ENCODE measurements around the gene CCDC9B.

CCDC9B gene

DNA sequence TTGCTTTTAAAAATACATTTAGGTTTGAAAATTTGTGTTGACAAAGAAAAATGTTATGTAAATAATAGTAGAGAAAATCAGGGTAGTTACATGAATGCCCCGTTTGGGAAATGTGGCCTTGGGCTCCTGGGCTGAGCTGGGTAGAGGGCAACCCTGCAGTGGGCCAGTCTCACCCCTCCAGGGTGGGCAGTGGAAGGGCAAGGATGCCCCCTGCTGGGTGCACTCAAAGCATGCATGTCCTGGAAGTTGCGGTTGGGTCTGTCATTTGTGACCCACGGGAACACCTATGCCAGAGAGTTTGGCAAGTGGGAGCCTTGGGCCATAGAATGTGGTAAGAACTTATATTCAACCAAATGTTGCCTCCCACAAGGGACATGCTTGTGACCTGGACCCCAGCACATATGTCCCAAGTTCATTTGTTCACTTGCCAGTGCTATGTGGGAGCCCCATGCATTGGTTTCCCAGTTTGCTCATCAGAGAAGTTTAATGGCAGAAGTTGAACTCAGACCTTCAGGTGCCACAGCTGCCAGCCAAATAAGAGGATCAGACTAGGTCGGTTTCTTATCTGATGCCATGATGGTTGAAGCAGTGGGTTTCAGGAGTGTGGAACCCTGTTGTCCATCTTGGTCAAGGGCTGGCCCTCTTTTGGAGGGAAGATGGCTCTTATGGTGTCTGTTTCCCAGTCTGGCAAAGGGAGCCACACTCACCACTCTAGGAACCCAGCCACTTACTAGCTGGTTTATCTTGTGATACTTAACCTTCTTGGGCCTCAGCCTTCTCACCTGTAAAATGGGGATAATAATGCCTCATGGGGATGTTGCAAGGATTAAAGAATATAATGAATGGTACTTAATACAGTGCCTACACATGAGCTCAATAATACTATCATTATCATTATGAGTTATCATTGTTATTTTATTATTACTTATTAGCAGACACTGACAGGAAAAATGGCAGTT, 30.5 kb downstream of the CCDC9B start:
- H3K9me3 ChIP-seq (ENCODE audit: control insufficient read depth, low read length): no peaks in the 10 kb centered on the region
- no peaks in the 10 kb centered on the region for H3K27me3 ChIP-seq (replicated peaks; ENCODE audit: control insufficient read depth, insufficient read depth, low read length, poor library complexity, severe bottlenecking)
- peaks cover 16% of the 10 kb centered on the region for H3K4me1 ChIP-seq (ENCODE audit: control insufficient read depth, insufficient read depth, low read length, poor library complexity, severe bottlenecking)
- peak in 1 of 3 donors; percentile 41 for DNase-seq
- H3K36me3 ChIP-seq (ENCODE audit: control insufficient read depth, insufficient read depth, low read length): no peaks in the 10 kb centered on the region
- no peak overlapping the region for H3K27ac ChIP-seq (ENCODE audit: insufficient read depth, low read length, poor library complexity, severe bottlenecking)
- H3K4me3 ChIP-seq (ENCODE audit: insufficient read depth, low read depth, low read length, poor library complexity, severe bottlenecking): no peak overlapping the region

DNA sequence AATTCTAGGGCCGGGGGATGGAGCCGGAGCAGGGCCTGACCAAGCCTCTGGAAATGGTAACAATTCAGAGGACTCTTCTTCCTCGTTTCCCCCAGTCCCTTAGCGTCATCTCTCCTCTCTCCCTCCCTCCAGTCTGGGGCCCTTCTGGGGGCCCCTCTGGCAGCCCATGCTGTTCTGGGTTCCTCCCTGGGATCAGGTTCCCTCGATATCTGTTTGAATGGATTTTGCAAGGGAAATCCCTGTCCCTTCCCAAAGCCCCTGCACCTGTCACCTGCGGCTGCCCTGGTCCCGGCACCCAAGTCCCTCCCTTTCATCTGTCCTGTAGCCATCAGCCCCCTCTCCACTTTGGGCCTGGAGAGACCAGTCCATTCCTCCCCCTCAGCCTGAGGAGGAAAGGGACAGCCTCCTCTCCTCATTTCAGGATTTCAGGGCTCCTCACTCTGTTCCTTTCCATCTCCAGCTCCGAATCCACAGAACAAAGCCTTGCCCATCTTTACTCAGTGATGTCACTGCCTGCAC, 31.3 kb downstream of the CCDC9B start:
- no peak for DNase-seq
- H3K27ac ChIP-seq (ENCODE audit: insufficient read depth, low read length, poor library complexity, severe bottlenecking): peak overlapping the region; percentile 86
- H3K36me3 ChIP-seq (ENCODE audit: control insufficient read depth, insufficient read depth, low read length): no peaks in the 10 kb centered on the region
- no peaks in the 10 kb centered on the region for H3K9me3 ChIP-seq (ENCODE audit: control insufficient read depth, low read length)
- peak overlapping the region; percentile 95 for H3K4me3 ChIP-seq (ENCODE audit: insufficient read depth, low read depth, low read length, poor library complexity, severe bottlenecking)
- H3K4me1 ChIP-seq (ENCODE audit: control insufficient read depth, insufficient read depth, low read length, poor library complexity, severe bottlenecking): peaks cover 16% of the 10 kb centered on the region
- H3K27me3 ChIP-seq (replicated peaks; ENCODE audit: control insufficient read depth, insufficient read depth, low read length, poor library complexity, severe bottlenecking): no peaks in the 10 kb centered on the region

DNA sequence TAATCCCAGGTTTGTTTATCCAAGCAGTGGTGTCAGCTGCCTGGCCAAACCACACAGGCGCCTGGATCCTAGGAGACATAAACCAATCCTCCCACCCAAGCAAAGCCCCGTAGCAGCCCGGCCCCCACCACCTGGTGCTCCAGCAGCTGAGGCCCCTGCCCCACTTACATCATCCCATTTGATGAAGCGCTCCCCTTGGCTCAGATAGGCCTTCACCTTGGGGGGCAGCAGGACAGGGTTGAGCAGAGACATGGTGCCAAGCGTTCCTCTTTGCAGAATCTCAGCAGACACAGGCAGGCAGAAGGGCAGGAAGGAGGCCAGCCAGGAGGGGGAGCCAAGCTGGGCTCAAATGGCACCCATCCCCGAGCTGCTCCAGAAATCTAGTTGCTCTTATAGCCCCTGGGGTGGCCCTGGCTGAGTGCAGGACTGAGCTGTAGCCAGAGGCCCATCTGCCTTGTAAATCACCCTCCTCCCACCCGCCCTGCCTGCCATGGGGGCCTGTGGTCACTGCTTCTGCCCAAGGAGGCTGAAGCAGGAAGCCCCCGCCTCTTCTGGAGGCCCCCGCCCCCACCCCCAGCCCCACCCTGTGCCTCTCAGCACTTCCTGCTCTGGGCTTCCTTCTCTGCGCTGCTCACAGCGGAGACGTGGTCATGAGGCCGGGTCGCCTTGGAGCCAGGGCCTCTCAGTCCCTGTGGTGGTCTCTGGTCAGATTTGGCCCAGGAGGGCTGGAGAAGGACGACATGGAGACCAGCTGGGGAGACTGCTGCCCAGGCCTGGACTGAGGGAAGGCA, 33.1 kb downstream of the CCDC9B start, which contains the start of gene PLCB2:
TSS of gene PLCB2 (minus strand) at position 515 of the 791 bp plus-strand sequence. CDS start at position 252, 263 bp downstream.
- peak within 1 kb of the TSS; percentile 86 for H3K27ac ChIP-seq (ENCODE audit: insufficient read depth, low read length, poor library complexity, severe bottlenecking)
- H3K4me3 ChIP-seq (ENCODE audit: insufficient read depth, low read depth, low read length, poor library complexity, severe bottlenecking): peak within 1 kb of the TSS; percentile 95
- no peaks in the 10 kb centered on the region for H3K27me3 ChIP-seq (replicated peaks; ENCODE audit: control insufficient read depth, insufficient read depth, low read length, poor library complexity, severe bottlenecking)
- no peaks in the 10 kb centered on the region for H3K9me3 ChIP-seq (ENCODE audit: control insufficient read depth, low read length)
- peaks cover 14% of the 10 kb centered on the region for H3K36me3 ChIP-seq (ENCODE audit: control insufficient read depth, insufficient read depth, low read length)
- DNase-seq: peak; percentile 34 to 61 (median 54)
- H3K4me1 ChIP-seq (ENCODE audit: control insufficient read depth, insufficient read depth, low read length, poor library complexity, severe bottlenecking): peaks cover 16% of the 10 kb centered on the region

DNA sequence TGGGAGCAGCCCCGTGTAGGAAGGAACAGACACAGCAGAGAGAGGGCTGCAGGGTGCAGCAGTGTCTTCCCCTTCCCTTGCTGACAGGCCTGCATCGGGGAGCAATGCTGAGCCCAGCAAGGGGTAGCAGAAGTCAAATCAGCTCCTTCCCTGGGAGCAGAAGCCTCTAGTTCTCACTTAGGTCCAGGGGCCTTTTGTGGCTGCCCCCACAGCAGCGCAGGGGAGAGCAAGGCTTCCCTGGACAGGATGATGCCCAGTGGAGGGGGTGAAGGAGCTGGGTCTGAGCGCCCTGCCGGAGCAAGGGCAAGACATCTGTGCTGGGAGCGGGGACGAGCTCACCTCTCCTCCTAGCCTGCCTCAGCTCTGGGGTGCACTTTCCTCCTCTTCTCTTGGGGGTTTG, 33.8 kb downstream of the CCDC9B start:
- H3K27me3 ChIP-seq (replicated peaks; ENCODE audit: control insufficient read depth, insufficient read depth, low read length, poor library complexity, severe bottlenecking): no peaks in the 10 kb centered on the region
- H3K4me1 ChIP-seq (ENCODE audit: control insufficient read depth, insufficient read depth, low read length, poor library complexity, severe bottlenecking): peaks cover 16% of the 10 kb centered on the region
- peak overlapping the region; percentile 86 for H3K27ac ChIP-seq (ENCODE audit: insufficient read depth, low read length, poor library complexity, severe bottlenecking)
- no peak for DNase-seq
- H3K9me3 ChIP-seq (ENCODE audit: control insufficient read depth, low read length): no peaks in the 10 kb centered on the region
- H3K4me3 ChIP-seq (ENCODE audit: insufficient read depth, low read depth, low read length, poor library complexity, severe bottlenecking): peak overlapping the region; percentile 95
- peaks cover 21% of the 10 kb centered on the region for H3K36me3 ChIP-seq (ENCODE audit: control insufficient read depth, insufficient read depth, low read length)

DNA sequence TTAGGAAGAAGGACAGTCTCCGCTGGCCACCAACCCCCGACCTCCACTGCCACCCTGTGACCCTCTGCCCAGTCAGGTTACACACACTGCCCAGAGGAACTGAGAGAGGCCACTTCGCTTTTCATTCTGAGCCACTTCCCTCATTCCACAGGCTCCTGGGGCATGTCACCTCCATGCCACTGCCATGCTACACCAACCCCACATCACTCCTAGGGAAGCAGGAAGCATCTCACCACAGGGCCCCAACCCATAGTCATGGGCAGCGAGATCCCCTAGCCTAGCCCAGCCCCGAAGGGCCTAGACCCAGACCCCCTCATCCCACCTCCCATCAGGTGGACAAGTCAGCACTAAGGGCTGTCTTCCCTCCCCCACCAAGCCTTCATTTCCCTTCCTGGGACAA, 34.4 kb downstream of the CCDC9B start:
- H3K27me3 ChIP-seq (replicated peaks; ENCODE audit: control insufficient read depth, insufficient read depth, low read length, poor library complexity, severe bottlenecking): no peaks in the 10 kb centered on the region
- peak overlapping the region; percentile 95 for H3K4me3 ChIP-seq (ENCODE audit: insufficient read depth, low read depth, low read length, poor library complexity, severe bottlenecking)

DNA sequence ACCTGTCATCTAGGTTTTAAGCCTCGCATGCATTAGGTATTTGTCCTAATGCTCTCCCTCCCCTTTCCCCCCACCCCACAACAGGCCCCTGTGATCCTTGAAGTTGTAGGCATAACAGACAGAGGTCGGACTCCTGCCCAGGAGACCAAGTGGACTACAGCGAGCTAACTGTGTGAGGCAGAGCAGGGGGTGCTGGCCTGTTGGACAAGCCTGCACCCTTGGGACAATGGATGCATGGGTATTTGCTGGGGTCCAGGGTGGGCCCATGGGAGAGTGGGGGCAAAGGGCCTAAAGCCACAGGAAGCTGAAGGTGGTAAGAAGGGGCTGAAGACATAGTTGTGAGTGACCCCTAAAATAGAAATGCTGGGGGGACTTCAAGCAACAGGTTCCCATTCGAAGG, 35.5 kb downstream of the CCDC9B start:
- Histone ChIP-seq H3K27me3 (replicated peaks; ENCODE audit: control insufficient read depth, insufficient read depth, low read length, poor library complexity, severe bottlenecking) (no peaks in the 10 kb centered on the region), H3K4me1 (ENCODE audit: control insufficient read depth, insufficient read depth, low read length, poor library complexity, severe bottlenecking) (peaks cover 16% of the 10 kb centered on the region), H3K9me3 (ENCODE audit: control insufficient read depth, low read length) (no peaks in the 10 kb centered on the region), H3K27ac (ENCODE audit: insufficient read depth, low read length, poor library complexity, severe bottlenecking) (no peak overlapping the region), H3K4me3 (ENCODE audit: insufficient read depth, low read depth, low read length, poor library complexity, severe bottlenecking) (no peak overlapping the region), H3K36me3 (ENCODE audit: control insufficient read depth, insufficient read depth, low read length) (peaks cover 36% of the 10 kb centered on the region)
- DNase-seq: no peak

More for the DNA sequence above, 34.4 kb downstream of the CCDC9B start:
- Histone ChIP-seq H3K9me3 (ENCODE audit: control insufficient read depth, low read length) (no peaks in the 10 kb centered on the region), H3K27ac (ENCODE audit: insufficient read depth, low read length, poor library complexity, severe bottlenecking) (no peak overlapping the region), H3K4me1 (ENCODE audit: control insufficient read depth, insufficient read depth, low read length, poor library complexity, severe bottlenecking) (peaks cover 16% of the 10 kb centered on the region), H3K36me3 (ENCODE audit: control insufficient read depth, insufficient read depth, low read length) (peaks cover 26% of the 10 kb centered on the region)
- no peak for DNase-seq

DNA sequence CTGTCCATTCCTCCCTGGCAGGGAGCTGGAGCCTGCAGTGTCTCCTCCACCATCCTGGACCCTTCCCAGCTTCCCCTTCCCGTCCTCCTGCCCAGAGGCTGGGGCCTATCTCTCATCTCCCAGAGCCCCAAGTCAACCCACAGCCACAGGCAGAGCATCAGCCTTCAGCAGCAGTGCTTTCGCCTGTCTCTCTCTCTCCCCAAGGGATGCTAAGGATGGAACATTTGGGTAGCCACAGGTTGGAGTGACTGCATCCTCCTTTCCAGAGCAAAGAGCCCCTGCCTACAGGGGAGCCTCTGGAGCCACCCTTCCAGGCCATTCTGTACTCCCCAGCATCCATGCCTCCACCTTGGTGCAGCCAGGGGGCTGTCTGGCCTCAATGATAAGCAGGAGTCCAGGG, 37.2 kb downstream of the CCDC9B start:
- DNase-seq: no peak
- no peaks in the 10 kb centered on the region for H3K27me3 ChIP-seq (replicated peaks; ENCODE audit: control insufficient read depth, insufficient read depth, low read length, poor library complexity, severe bottlenecking)
- H3K4me3 ChIP-seq (ENCODE audit: insufficient read depth, low read depth, low read length, poor library complexity, severe bottlenecking): no peak overlapping the region
- H3K9me3 ChIP-seq (ENCODE audit: control insufficient read depth, low read length): no peaks in the 10 kb centered on the region
- H3K4me1 ChIP-seq (ENCODE audit: control insufficient read depth, insufficient read depth, low read length, poor library complexity, severe bottlenecking): peaks cover 6% of the 10 kb centered on the region
- H3K36me3 ChIP-seq (ENCODE audit: control insufficient read depth, insufficient read depth, low read length): peaks cover 45% of the 10 kb centered on the region
- no peak overlapping the region for H3K27ac ChIP-seq (ENCODE audit: insufficient read depth, low read length, poor library complexity, severe bottlenecking)

DNA sequence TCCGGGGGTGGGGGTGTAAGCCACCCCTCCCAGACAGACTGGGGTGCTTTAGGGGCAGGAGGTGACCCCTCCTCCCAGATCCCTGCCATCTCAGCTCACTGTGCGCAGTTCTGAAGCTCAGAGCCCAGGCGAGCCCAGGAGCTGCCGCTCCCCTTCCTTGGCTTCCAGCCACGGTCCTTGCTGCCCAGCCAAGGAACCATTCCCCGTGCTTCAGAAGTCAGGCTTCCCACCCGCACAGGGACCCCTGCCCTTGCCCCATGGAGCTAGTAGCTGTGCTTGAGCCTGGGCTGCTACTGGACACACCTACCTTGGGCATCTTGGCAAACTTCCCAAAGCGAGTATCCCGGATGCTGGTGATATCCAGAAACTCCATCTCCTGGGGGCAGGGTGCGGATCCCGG, 37.8 kb downstream of the CCDC9B start:
- no peaks in the 10 kb centered on the region for H3K9me3 ChIP-seq (ENCODE audit: control insufficient read depth, low read length)
- peaks cover 6% of the 10 kb centered on the region for H3K4me1 ChIP-seq (ENCODE audit: control insufficient read depth, insufficient read depth, low read length, poor library complexity, severe bottlenecking)
- H3K36me3 ChIP-seq (ENCODE audit: control insufficient read depth, insufficient read depth, low read length): peaks cover 51% of the 10 kb centered on the region
- H3K4me3 ChIP-seq (ENCODE audit: insufficient read depth, low read depth, low read length, poor library complexity, severe bottlenecking): no peak overlapping the region
- no peak for DNase-seq
- no peaks in the 10 kb centered on the region for H3K27me3 ChIP-seq (replicated peaks; ENCODE audit: control insufficient read depth, insufficient read depth, low read length, poor library complexity, severe bottlenecking)
- H3K27ac ChIP-seq (ENCODE audit: insufficient read depth, low read length, poor library complexity, severe bottlenecking): no peak overlapping the region

DNA sequence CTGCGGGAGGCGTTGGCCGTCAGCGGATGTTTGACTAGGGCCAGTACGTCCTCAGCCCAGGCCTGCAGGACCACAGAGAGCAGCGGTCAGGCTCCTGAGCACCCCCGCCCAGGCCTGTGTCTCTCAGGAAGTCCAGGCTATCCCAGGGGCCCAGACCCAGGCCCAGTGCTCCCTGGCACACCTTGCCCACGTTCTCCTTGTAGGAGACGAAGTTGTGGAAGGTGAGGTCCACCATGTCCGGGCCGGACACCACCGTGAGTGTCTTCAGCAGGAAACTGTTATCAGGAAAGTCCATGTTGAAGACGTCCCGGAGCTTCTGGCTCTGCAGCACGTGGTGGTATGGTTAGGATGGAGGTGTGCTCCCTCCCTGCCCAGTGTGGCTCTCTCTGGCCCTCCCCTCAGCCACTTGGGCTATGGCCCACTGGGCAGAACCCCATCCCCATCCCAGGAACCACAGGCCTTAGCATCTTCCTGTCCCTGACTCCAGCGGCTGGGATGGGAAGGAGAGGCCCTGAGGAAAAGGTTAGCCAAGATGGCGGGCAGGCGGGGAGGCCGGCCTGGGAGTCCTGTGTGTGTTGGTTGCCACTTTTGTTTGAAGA, 38.4 kb downstream of the CCDC9B start:
- Histone ChIP-seq H3K36me3 (ENCODE audit: control insufficient read depth, insufficient read depth, low read length) (peaks cover 57% of the 10 kb centered on the region), H3K27ac (ENCODE audit: insufficient read depth, low read length, poor library complexity, severe bottlenecking) (no peak overlapping the region), H3K9me3 (ENCODE audit: control insufficient read depth, low read length) (no peaks in the 10 kb centered on the region), H3K4me1 (ENCODE audit: control insufficient read depth, insufficient read depth, low read length, poor library complexity, severe bottlenecking) (peaks cover 6% of the 10 kb centered on the region), H3K27me3 (replicated peaks; ENCODE audit: control insufficient read depth, insufficient read depth, low read length, poor library complexity, severe bottlenecking) (no peaks in the 10 kb centered on the region), H3K4me3 (ENCODE audit: insufficient read depth, low read depth, low read length, poor library complexity, severe bottlenecking) (no peak overlapping the region)
- DNase-seq: no peak

Data from effector memory CD4-positive, alpha-beta T cell (primary cell).